WTC11 (cell line): ENCODE data around the gene TMEM167A. TPM values are rescaled to one million over a fixed set of nuclear protein-coding genes. Genes with fewer than 3 reads are reported as not detected.

Source experiments
- ATAC-seq: fragments of 200-7000 bp; cut with Tn5 transposase; 2 replicates; pipeline ENCODE4 v1.10.0; 2021; ENCODE audit warnings: mild to moderate bottlenecking, moderate library complexity
- CTCF ChIA-PET: fragments of 300-600 bp; sonication (Branson Sonifier 250); formaldehyde crosslinking; loops from one replicate; lab custom pipeline; 2021; ENCODE audit warnings: antibody characterized with exemption; lab: Charles Lee
- POLR2A ChIA-PET: fragments of 350-600 bp; sonication (Branson Sonifier 250); formaldehyde crosslinking; loops from one replicate; lab custom pipeline; 2021; ENCODE audit warnings: antibody characterized with exemption; lab: Charles Lee
- DNase-seq: peaks from one replicate; pipeline ENCODE4 v3.0.0; 2021; ENCODE audit warnings: low spot score
- H3K27ac Mint-ChIP-seq: 2 replicates; pipeline ENCODE4 v1.8.0; 2021; ENCODE audit warnings: mixed read lengths
- H3K27me3 Mint-ChIP-seq: 2 replicates; pipeline ENCODE4 v1.8.0; 2021; ENCODE audit warnings: low read depth, mild to moderate bottlenecking, moderate library complexity, mixed read lengths
- H3K36me3 Mint-ChIP-seq: 2 replicates; pipeline ENCODE4 v1.8.0; 2021; ENCODE audit warnings: mixed read lengths
- H3K4me1 Mint-ChIP-seq: 2 replicates; pipeline ENCODE4 v1.8.0; 2022; ENCODE audit warnings: mixed read lengths
- H3K4me3 Mint-ChIP-seq: 2 replicates; pipeline ENCODE4 v1.8.0; 2021; ENCODE audit warnings: mild to moderate bottlenecking, moderate library complexity, mixed read lengths
- H3K9me3 Mint-ChIP-seq: 2 replicates; pipeline ENCODE4 v1.8.0; 2021; ENCODE audit warnings: mixed read lengths
- ATF1 ChIP-seq: sonication (generic); formaldehyde crosslinking; IDR thresholded peaks from 2 replicates; pipeline ENCODE4 v1.8.1; 2023; ENCODE audit warnings: mild to moderate bottlenecking, moderate library complexity, missing genetic modification reagents
- FOXK1 ChIP-seq: sonication (generic); formaldehyde crosslinking; IDR thresholded peaks from 2 replicates; pipeline ENCODE4 v1.8.0; 2022; ENCODE audit warnings: mild to moderate bottlenecking, moderate library complexity, missing genetic modification reagents
- MXD4 ChIP-seq: fragments of 250-450 bp; sonication (Bioruptor Pico); IDR thresholded peaks from 2 replicates; pipeline ENCODE4 v1.8.0; 2021; ENCODE audit warnings: mild to moderate bottlenecking, moderate library complexity, borderline replicate concordance
- MYBL2 ChIP-seq: sonication (generic); formaldehyde crosslinking; IDR thresholded peaks from 2 replicates; pipeline ENCODE4 v1.8.1; 2023; ENCODE audit warnings: mild to moderate bottlenecking, moderate library complexity, missing genetic modification reagents
- PREB ChIP-seq: sonication (generic); formaldehyde crosslinking; IDR thresholded peaks from 2 replicates; pipeline ENCODE4 v1.8.1; 2022; ENCODE audit warnings: mild to moderate bottlenecking, missing genetic modification reagents, moderate library complexity, borderline replicate concordance
- RELA ChIP-seq: sonication (generic); formaldehyde crosslinking; IDR thresholded peaks from 2 replicates; pipeline ENCODE4 v1.8.1; 2022; ENCODE audit warnings: missing genetic modification reagents, mild to moderate bottlenecking, borderline replicate concordance
- STAT6 ChIP-seq: sonication (generic); formaldehyde crosslinking; conservative IDR thresholded peaks from 2 replicates; pipeline ENCODE4 v1.8.1; 2023; ENCODE audit warnings: mild to moderate bottlenecking, low read depth, missing genetic modification reagents, moderate library complexity
- TP53 ChIP-seq: sonication (generic); formaldehyde crosslinking; IDR thresholded peaks from 2 replicates; pipeline ENCODE4 v1.8.1; 2023; ENCODE audit warnings: mild to moderate bottlenecking, missing genetic modification reagents
- ZNF121 ChIP-seq: sonication (generic); formaldehyde crosslinking; IDR thresholded peaks from 2 replicates; pipeline ENCODE4 v1.8.0; 2023; ENCODE audit warnings: missing genetic modification reagents
- ZNF423 ChIP-seq: fragments of 250-450 bp; sonication (Bioruptor Pico); IDR thresholded peaks from 2 replicates; pipeline ENCODE4 v2.1.2; 2022; ENCODE audit warnings: mild to moderate bottlenecking, moderate library complexity
- total RNA-seq: library from RNA; stranded (reverse); gene quantifications from 3 replicates; pipeline ENCODE4 v1.2.3, GENCODE V29; 2021
- TF ChIP-seq, protein P1 (sequence below): sonication (generic); formaldehyde crosslinking; IDR thresholded peaks from 2 replicates; pipeline ENCODE4 v1.8.0; 2022; ENCODE audit warnings: mild to moderate bottlenecking, missing genetic modification reagents
- TF ChIP-seq, protein P2 (sequence below): sonication (generic); formaldehyde crosslinking; conservative IDR thresholded peaks from 2 replicates; pipeline ENCODE4 v1.8.1; 2022; ENCODE audit warnings: mild to moderate bottlenecking, missing genetic modification reagents
- TF ChIP-seq, protein P3 (sequence below): fragments of 200-600 bp; IDR thresholded peaks from 2 replicates; pipeline ENCODE4 v1.8.0; 2022; ENCODE audit warnings: antibody characterized with exemption

Gene TMEM167A
- total RNA-seq, 1 experiment from 2014 or later = 165 TPM

- TF ChIP-seq, protein P1, sequence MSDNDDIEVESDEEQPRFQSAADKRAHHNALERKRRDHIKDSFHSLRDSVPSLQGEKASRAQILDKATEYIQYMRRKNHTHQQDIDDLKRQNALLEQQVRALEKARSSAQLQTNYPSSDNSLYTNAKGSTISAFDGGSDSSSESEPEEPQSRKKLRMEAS (CRISPR knock-in tag) = no peak
- TF ChIP-seq MYBL2 (CRISPR knock-in tag) = no peak
- no peak for TF ChIP-seq ZNF423 (CRISPR knock-in tag)
- TF ChIP-seq, all 79 proteins: peak for 0
Measured at GRCh38 chr5:83097689-83098231, 20.6 kb upstream of the TMEM167A start (continued).

DNA sequence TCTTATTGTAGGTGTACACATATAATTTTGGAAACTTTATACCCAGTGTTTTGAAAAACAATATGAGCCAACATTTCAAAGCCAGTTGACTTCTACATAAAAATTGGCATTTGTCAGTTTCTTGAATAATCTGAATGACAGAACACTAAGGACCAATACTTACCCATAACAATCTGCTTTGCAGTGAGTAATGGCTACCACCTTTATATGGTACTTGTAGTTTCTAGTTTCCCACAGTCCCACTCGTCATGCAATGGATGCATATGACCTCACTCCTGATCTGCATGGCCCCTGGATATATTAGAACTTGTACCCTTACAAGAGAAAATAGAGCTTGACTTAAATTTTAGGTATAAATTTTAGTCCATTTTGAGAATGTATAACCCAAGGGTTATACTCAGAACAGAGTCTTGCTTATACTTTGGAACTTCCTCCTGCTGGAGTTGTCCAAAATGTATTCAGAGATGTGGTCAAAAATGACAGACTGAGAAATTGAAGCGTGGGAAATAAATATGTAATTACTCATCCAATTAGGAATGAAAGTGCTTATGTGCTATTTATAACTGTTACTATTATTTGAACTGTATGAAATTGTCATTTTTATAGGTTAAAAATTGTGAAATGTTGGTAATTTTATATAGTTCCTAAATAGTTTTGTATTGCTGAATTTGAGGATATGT is 19.6 kb upstream of the TMEM167A start:
- DNase-seq = no peak
- H3K27ac Mint-ChIP-seq = no peak overlapping the region
- POLR2A ChIA-PET = no interaction called here

GRCh38 chr5:83095957-83096539 is 18.9 kb upstream of the TMEM167A start:
- peaks cover 39% of the 10 kb centered on the region for H3K36me3 Mint-ChIP-seq
- DNase-seq = no peak
- ATAC-seq = no peak
- TF ChIP-seq ZNF121 (CRISPR knock-in tag) = no peak
- no peak for TF ChIP-seq FOXK1 (CRISPR knock-in tag)
- TF ChIP-seq TP53 (CRISPR knock-in tag) = no peak
- no peak for TF ChIP-seq MXD4 (CRISPR knock-in tag)
- no peak for TF ChIP-seq RELA (CRISPR knock-in tag)
- TF ChIP-seq, protein P2, sequence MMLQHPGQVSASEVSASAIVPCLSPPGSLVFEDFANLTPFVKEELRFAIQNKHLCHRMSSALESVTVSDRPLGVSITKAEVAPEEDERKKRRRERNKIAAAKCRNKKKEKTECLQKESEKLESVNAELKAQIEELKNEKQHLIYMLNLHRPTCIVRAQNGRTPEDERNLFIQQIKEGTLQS (CRISPR knock-in tag) = no peak
- TF ChIP-seq, protein P3, sequence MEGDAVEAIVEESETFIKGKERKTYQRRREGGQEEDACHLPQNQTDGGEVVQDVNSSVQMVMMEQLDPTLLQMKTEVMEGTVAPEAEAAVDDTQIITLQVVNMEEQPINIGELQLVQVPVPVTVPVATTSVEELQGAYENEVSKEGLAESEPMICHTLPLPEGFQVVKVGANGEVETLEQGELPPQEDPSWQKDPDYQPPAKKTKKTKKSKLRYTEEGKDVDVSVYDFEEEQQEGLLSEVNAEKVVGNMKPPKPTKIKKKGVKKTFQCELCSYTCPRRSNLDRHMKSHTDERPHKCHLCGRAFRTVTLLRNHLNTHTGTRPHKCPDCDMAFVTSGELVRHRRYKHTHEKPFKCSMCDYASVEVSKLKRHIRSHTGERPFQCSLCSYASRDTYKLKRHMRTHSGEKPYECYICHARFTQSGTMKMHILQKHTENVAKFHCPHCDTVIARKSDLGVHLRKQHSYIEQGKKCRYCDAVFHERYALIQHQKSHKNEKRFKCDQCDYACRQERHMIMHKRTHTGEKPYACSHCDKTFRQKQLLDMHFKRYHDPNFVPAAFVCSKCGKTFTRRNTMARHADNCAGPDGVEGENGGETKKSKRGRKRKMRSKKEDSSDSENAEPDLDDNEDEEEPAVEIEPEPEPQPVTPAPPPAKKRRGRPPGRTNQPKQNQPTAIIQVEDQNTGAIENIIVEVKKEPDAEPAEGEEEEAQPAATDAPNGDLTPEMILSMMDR = no peak
- no peak for TF ChIP-seq ATF1 (CRISPR knock-in tag)
- no peak overlapping the region for H3K4me3 Mint-ChIP-seq
- H3K27me3 Mint-ChIP-seq = 0 out of 2 replicates have a peak, but pooled peaks cover 2% of the 10 kb centered on the region
- H3K4me1 Mint-ChIP-seq = peaks cover 19% of the 10 kb centered on the region
- POLR2A ChIA-PET = no interaction called here
- no peak overlapping the region for H3K27ac Mint-ChIP-seq
- CTCF ChIA-PET = no interaction called here
- peaks cover 35% of the 10 kb centered on the region for H3K9me3 Mint-ChIP-seq

More for the DNA sequence above, 19.6 kb upstream of the TMEM167A start:
- Mint-ChIP-seq H3K4me3 (no peak overlapping the region), H3K9me3 (peaks cover 27% of the 10 kb centered on the region), H3K4me1 (peaks cover 19% of the 10 kb centered on the region), H3K36me3 (peaks cover 31% of the 10 kb centered on the region), H3K27me3 (0 out of 2 replicates have a peak, but pooled peaks cover 2% of the 10 kb centered on the region)
- TF ChIP-seq ZNF121 (CRISPR knock-in tag) (no peak), STAT6 (CRISPR knock-in tag) (no peak), PREB (CRISPR knock-in tag) (no peak), MXD4 (CRISPR knock-in tag) (no peak)
- TF ChIP-seq, protein P3 = no peak
- CTCF ChIA-PET = no interaction called here
- ATAC-seq = no peak
